Stimulated activated effector memory CD8-positive, alpha-beta T cell treated with anti-CD3 and anti-CD28 coated beads, Interleukin-12 subunit alpha, Interleukin-12 subunit beta, amount 100 ng/mL, for 72 hours (primary cell): Measurements from ENCODE around the gene MAP3K9.
"Not testable (repeated sequence)": the region's sequence is repeated elsewhere in the genome, so short reads cannot be mapped to it uniquely, and the experiment has no call there.

ENCODE experiments used
- ATAC-seq: fragments of 150-1000 bp; cut with Tn5 transposase; 2 replicates; pipeline ENCODE4 v1.10.0; 2021
- DNase-seq, 2 donors: peaks; one replicate each; pipeline ENCODE4 v3.0.0; 2021 to 2022; ENCODE audit warnings: low spot score in 2 of 2
- H3K27ac Mint-ChIP-seq: one replicate; pipeline ENCODE4 v1.8.0; 2022; ENCODE audit warnings: mild to moderate bottlenecking, mixed read lengths
- H3K36me3 Mint-ChIP-seq: one replicate; pipeline ENCODE4 v1.8.0; 2022; ENCODE audit warnings: mild to moderate bottlenecking, mixed read lengths
- H3K4me1 Mint-ChIP-seq: one replicate; pipeline ENCODE4 v1.8.0; 2022; ENCODE audit warnings: mixed read lengths
- H3K4me3 Mint-ChIP-seq: one replicate; pipeline ENCODE4 v1.8.0; 2022; ENCODE audit warnings: mild to moderate bottlenecking, mixed read lengths
- H3K9me3 Mint-ChIP-seq: one replicate; pipeline ENCODE4 v1.8.0; 2022; ENCODE audit warnings: mixed read lengths

The MAP3K9 gene

GRCh38 chr14:70708717-70709570 lies 100.4 kb downstream of the MAP3K9 start:
- Mint-ChIP-seq H3K27ac (no peak overlapping the region), H3K36me3 (no peaks in the 10 kb centered on the region), H3K9me3 (no peaks in the 10 kb centered on the region), H3K4me1 (no peaks in the 10 kb centered on the region), H3K4me3 (no peak overlapping the region)
- DNase-seq (no peak), ATAC-seq (no peak)

- Mint-ChIP-seq H3K9me3 (no peaks in the 10 kb centered on the region), H3K27ac (no peak overlapping the region), H3K4me3 (no peak overlapping the region), H3K4me1 (no peaks in the 10 kb centered on the region), H3K36me3 (no peaks in the 10 kb centered on the region)
- DNase-seq (no peak), ATAC-seq (peak; percentile 80)
These were observed 101.9 kb downstream of the MAP3K9 start for GRCh38 chr14:70707138-70708038.

- H3K4me3 Mint-ChIP-seq = no peak overlapping the region
- H3K4me1 Mint-ChIP-seq = peaks cover 4% of the 10 kb centered on the region
- H3K36me3 Mint-ChIP-seq = no peaks in the 10 kb centered on the region
- no peak overlapping the region for H3K27ac Mint-ChIP-seq
- no peak for ATAC-seq
- H3K9me3 Mint-ChIP-seq = no peaks in the 10 kb centered on the region
- DNase-seq = no peak
These were observed 103.1 kb downstream of the MAP3K9 start for GRCh38 chr14:70706177-70706576.

GRCh38 chr14:70704960-70705359 lies 104.4 kb downstream of the MAP3K9 start:
- no peak overlapping the region for H3K4me3 Mint-ChIP-seq
- H3K4me1 Mint-ChIP-seq = peaks cover 4% of the 10 kb centered on the region
- DNase-seq (no peak), ATAC-seq (no peak)
- H3K9me3 Mint-ChIP-seq = no peaks in the 10 kb centered on the region
- H3K36me3 Mint-ChIP-seq = no peaks in the 10 kb centered on the region
- no peak overlapping the region for H3K27ac Mint-ChIP-seq

- not testable (repeated sequence) for H3K4me3 Mint-ChIP-seq, H3K9me3 Mint-ChIP-seq, DNase-seq, H3K4me1 Mint-ChIP-seq, H3K36me3 Mint-ChIP-seq, ATAC-seq, H3K27ac Mint-ChIP-seq
These were observed 105.6 kb downstream of the MAP3K9 start for GRCh38 chr14:70703621-70704168.

GRCh38 chr14:70702161-70702560 lies 107.2 kb downstream of the MAP3K9 start:
- no peak for DNase-seq
- H3K4me3 Mint-ChIP-seq = no peak overlapping the region
- no peaks in the 10 kb centered on the region for H3K36me3 Mint-ChIP-seq
- no peak for ATAC-seq
- H3K27ac Mint-ChIP-seq = no peak overlapping the region
- no peaks in the 10 kb centered on the region for H3K9me3 Mint-ChIP-seq
- peaks cover 4% of the 10 kb centered on the region for H3K4me1 Mint-ChIP-seq

GRCh38 chr14:70701610-70702009 lies 107.7 kb downstream of the MAP3K9 start:
- Mint-ChIP-seq H3K4me1 (peaks cover 4% of the 10 kb centered on the region), H3K27ac (no peak overlapping the region), H3K4me3 (no peak overlapping the region), H3K36me3 (no peaks in the 10 kb centered on the region), H3K9me3 (no peaks in the 10 kb centered on the region)
- DNase-seq (no peak), ATAC-seq (no peak)

- ATAC-seq (no peak), DNase-seq (no peak)
- Mint-ChIP-seq H3K9me3 (no peaks in the 10 kb centered on the region), H3K36me3 (no peaks in the 10 kb centered on the region), H3K4me1 (peaks cover 4% of the 10 kb centered on the region), H3K4me3 (no peak overlapping the region), H3K27ac (peak overlapping the region; percentile 4)
These were observed 108.2 kb downstream of the MAP3K9 start for GRCh38 chr14:70700955-70701585.

- ATAC-seq = no peak
- Mint-ChIP-seq H3K4me1 (peaks cover 4% of the 10 kb centered on the region), H3K9me3 (no peaks in the 10 kb centered on the region), H3K36me3 (no peaks in the 10 kb centered on the region), H3K27ac (no peak overlapping the region), H3K4me3 (no peak overlapping the region)
- DNase-seq = no peak
These were observed 109.7 kb downstream of the MAP3K9 start for GRCh38 chr14:70699646-70700045.

- no peak overlapping the region for H3K4me3 Mint-ChIP-seq
- peaks cover 4% of the 10 kb centered on the region for H3K4me1 Mint-ChIP-seq
- no peaks in the 10 kb centered on the region for H3K36me3 Mint-ChIP-seq
- H3K9me3 Mint-ChIP-seq = no peaks in the 10 kb centered on the region
- DNase-seq (no peak), ATAC-seq (no peak)
- H3K27ac Mint-ChIP-seq = no peak overlapping the region
These were observed 111.0 kb downstream of the MAP3K9 start for GRCh38 chr14:70698288-70698687.

GRCh38 chr14:70697701-70698100 lies 111.6 kb downstream of the MAP3K9 start:
- ATAC-seq (no peak), DNase-seq (no peak)
- Mint-ChIP-seq H3K36me3 (no peaks in the 10 kb centered on the region), H3K9me3 (no peaks in the 10 kb centered on the region), H3K27ac (no peak overlapping the region), H3K4me1 (peaks cover 4% of the 10 kb centered on the region), H3K4me3 (no peak overlapping the region)

- H3K27ac Mint-ChIP-seq = no peak overlapping the region
- no peaks in the 10 kb centered on the region for H3K9me3 Mint-ChIP-seq
- ATAC-seq = no peak
- H3K4me1 Mint-ChIP-seq = no peaks in the 10 kb centered on the region
- no peak for DNase-seq
- H3K4me3 Mint-ChIP-seq = no peak overlapping the region
- H3K36me3 Mint-ChIP-seq = no peaks in the 10 kb centered on the region
These were observed 113.3 kb downstream of the MAP3K9 start for GRCh38 chr14:70696026-70696425.

GRCh38 chr14:70692210-70692609 lies 117.1 kb downstream of the MAP3K9 start:
- Mint-ChIP-seq H3K27ac (no peak overlapping the region), H3K36me3 (no peaks in the 10 kb centered on the region), H3K4me3 (no peak overlapping the region), H3K4me1 (no peaks in the 10 kb centered on the region), H3K9me3 (no peaks in the 10 kb centered on the region)
- DNase-seq (no peak), ATAC-seq (no peak)

- H3K4me1 Mint-ChIP-seq = no peaks in the 10 kb centered on the region
- DNase-seq (no peak), ATAC-seq (no peak)
- H3K36me3 Mint-ChIP-seq = no peaks in the 10 kb centered on the region
- H3K27ac Mint-ChIP-seq = no peak overlapping the region
- no peaks in the 10 kb centered on the region for H3K9me3 Mint-ChIP-seq
- no peak overlapping the region for H3K4me3 Mint-ChIP-seq
These were observed 123.7 kb downstream of the MAP3K9 start for GRCh38 chr14:70685474-70686197.

- Mint-ChIP-seq H3K9me3 (no peaks in the 10 kb centered on the region), H3K4me3 (no peak overlapping the region), H3K27ac (no peak overlapping the region), H3K4me1 (no peaks in the 10 kb centered on the region), H3K36me3 (no peaks in the 10 kb centered on the region)
- ATAC-seq = no peak
- no peak for DNase-seq
These were observed 125.3 kb downstream of the MAP3K9 start for GRCh38 chr14:70683983-70684382.
